H7 (cell line): ENCODE data around the gene MEG3. TPM values are rescaled to one million over a fixed set of nuclear protein-coding genes. Genes with fewer than 3 reads are reported as not detected.

Source experiments
- DNase-seq: peaks from one replicate; pipeline ENCODE4 v3.0.0; 2012
- H3K27me3 ChIP-seq: 2 replicates; pipeline ENCODE4 v1.6.0; 2011; ENCODE audit warnings: mild to moderate bottlenecking, low read length; ENCODE audit not compliant: control insufficient read depth, insufficient read depth
- H3K36me3 ChIP-seq: replicated peaks from 2 replicates; pipeline ENCODE4 v1.5.1; 2011; ENCODE audit warnings: low read length; ENCODE audit not compliant: control insufficient read depth, insufficient read depth
- H3K4me3 ChIP-seq: 2 replicates; pipeline ENCODE4 v1.5.1; 2011; ENCODE audit warnings: low read depth, mild to moderate bottlenecking, control low read depth, low read length, moderate library complexity; ENCODE audit not compliant: insufficient read depth
- total RNA-seq: library from RNA; depleted of rRNA; stranded (reverse); fragments of >200 nt; shearing (Covaris generic); gene quantifications from 2 replicates; pipeline ENCODE4 v1.2.3, GENCODE V29; 2014

Gene MEG3
- total RNA-seq, 1 experiment from 2014 or later: 0.31 TPM

GRCh38 chr14:100898935-100899883, 73.3 kb downstream of the MEG3 start:
- DNase-seq: peak; percentile 64
- Histone ChIP-seq H3K36me3 (no peaks in the 10 kb centered on the region), H3K27me3 (peaks cover 10% of the 10 kb centered on the region), H3K4me3 (no peak overlapping the region)

DNA sequence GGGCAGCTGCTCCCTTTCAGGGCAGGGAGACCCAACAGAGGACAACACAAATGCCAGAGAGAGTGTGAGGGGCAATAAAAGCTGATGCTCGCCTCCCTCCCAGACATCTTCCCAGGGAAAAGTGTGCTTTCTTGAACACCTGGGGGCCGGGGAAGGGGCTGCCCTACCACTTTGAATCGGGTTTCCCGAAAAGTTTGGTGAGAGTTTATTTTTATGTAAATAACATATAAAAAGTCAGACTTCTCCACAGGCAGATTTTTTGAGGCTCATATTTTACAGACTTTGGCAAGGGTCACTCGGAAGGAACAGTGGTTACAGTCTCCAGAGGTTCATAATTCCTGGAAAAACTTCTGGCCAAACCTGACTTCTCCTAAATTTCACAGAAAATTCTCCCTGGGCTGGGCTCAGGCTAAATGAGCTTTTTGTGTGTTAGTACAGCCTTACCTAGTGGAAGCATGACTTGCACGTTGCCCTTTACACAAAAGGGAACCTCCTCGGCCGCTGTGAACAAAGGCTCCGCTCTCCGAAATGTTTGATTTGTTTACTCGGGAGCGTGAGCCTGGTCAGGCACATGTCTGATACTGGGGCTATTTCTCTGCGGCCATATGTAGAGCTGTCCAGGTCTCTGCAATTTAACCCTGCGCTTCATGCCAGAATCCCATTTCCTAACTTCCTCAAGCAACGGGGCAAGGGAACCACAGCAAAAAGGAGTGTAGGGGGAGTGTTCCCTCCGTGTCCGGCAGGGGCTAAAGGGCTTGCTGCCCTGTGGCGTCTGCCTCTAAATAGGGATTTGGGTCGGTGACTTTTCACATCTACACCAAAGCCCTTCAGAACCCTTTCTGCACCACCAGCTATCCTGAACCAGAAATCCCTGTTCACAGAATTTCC, 74.2 kb downstream of the MEG3 start:
- Histone ChIP-seq H3K4me3 (peak overlapping the region; percentile 32), H3K27me3 (peaks cover 20% of the 10 kb centered on the region), H3K36me3 (no peaks in the 10 kb centered on the region)
- peak; percentile 76 for DNase-seq

GRCh38 chr14:100900837-100901390, 75.0 kb downstream of the MEG3 start:
- peak; percentile 81 for DNase-seq
- Histone ChIP-seq H3K36me3 (no peaks in the 10 kb centered on the region), H3K27me3 (peaks cover 27% of the 10 kb centered on the region), H3K4me3 (peak overlapping the region; percentile 32)

DNA sequence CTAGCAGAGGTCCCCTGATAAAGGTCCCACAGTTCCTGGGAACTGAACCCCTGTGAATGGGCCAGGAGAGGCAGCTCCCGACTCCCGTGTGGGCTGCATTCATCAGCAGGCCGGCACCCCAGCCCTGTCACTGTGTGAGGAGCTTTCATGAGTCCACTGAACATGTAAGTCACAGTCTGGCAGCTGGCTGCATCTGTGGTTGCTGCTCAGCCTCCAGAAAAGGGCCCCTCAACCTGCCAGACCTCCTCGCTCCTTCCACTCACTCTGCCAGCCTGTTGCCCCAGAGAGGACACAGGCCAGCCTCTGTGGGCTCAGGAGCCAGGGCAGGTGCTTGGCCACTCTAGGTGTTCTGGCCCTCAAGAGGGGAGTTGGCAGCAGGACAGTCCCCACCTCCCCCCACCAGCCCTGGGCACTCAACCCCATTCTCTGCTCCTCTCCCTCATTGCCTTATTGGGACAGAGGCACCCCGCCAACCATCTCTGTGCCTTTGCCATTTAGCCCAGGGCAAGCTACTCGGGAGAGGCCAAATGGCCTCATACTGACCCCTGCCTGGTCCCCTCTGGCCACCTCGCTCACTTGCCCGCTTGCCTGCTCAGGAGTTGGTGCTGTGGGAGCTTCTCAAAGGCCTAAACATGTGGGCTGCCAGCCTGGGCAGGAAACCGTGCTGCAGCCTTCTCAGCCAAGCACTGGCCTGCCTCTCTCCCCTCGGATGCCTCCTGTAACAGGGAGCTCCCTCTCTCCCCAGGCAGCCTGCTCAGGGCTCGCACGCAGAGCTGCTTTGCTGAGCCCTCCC, 75.7 kb downstream of the MEG3 start:
- no peak for DNase-seq
- H3K4me3 ChIP-seq: no peak overlapping the region
- H3K27me3 ChIP-seq: peaks cover 28% of the 10 kb centered on the region
- no peaks in the 10 kb centered on the region for H3K36me3 ChIP-seq

DNA sequence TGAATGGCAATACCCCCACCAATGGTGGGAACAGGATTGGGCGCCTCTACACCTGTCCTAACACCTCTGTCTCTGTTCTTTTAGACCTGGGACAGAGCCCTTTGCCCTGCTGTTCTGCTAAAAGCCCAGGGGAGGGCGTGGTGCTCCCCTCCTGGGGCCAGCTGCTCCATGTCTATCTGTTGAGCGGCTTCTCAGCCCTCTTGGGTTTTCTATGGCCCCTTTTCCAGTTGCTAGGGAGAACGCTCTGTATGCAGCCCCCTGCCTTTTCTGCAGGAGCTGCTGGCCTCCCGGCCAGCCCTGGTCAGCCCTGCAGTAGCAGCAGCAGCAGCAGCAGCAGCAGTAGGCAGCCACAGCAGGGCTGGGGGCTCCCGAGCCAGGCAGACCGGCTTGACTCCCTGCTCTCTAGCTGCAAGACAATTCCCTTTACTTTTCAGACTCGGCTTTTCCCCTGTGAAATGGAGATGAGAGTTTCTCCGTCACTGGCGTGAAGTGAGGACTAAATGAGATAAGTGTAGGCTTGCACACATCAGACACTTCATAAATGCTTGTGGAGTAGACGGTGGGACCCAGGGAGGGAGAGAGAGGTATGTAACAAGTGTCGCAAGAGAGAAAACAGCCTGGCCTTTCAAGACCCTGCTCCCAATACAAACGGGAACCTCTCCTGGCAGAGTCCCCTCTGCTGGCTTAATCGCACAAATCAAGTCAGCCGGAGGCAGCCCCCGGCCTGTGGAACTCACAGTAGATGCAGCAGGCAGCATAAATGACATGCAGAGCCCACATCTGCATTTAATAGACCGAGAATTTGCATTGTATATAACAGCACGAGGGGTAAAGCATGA, 76.6 kb downstream of the MEG3 start:
- Histone ChIP-seq H3K4me3 (no peak overlapping the region), H3K27me3 (peaks cover 30% of the 10 kb centered on the region), H3K36me3 (no peaks in the 10 kb centered on the region)
- peak; percentile 89 for DNase-seq

GRCh38 chr14:100903134-100903468, 77.2 kb downstream of the MEG3 start:
- no peak for DNase-seq
- Histone ChIP-seq H3K27me3 (peaks cover 30% of the 10 kb centered on the region), H3K4me3 (no peak overlapping the region), H3K36me3 (no peaks in the 10 kb centered on the region)

GRCh38 chr14:100903672-100904185, 77.8 kb downstream of the MEG3 start, which contains the start of gene RTL1:
Gene RTL1, minus strand, starts transcription at chr14:100903722. Its CDS starts 18,934 bp downstream, at chr14:100884788.
- DNase-seq: no peak
- Histone ChIP-seq H3K4me3 (peak within 1 kb of the TSS; percentile 42), H3K27me3 (peaks cover 30% of the 10 kb centered on the region), H3K36me3 (no peaks in the 10 kb centered on the region)

GRCh38 chr14:100904307-100905087, 78.6 kb downstream of the MEG3 start:
- peaks cover 30% of the 10 kb centered on the region for H3K27me3 ChIP-seq
- peak overlapping the region; percentile 42 for H3K4me3 ChIP-seq
- DNase-seq: peak; percentile 86
- H3K36me3 ChIP-seq: no peaks in the 10 kb centered on the region

DNA sequence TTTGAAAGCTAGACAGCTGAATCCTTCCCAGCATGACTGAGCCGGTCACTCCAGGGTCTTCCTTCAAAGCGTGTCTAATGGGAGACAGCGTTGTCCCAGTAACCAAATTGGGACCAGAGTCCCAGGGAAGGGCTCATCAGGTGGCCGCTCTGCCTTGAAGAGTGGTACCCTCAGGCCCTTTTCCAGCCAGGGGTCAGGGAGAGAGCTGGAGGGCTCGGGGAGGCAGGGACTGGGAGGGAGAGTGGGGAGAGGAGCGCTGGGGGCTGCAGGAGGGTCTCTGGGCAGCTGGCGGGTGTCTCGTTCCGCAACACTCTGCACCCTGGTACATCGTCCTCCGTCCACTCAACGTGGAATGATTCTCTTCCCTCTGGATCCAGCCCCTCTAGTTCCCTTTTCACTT, 79.2 kb downstream of the MEG3 start:
- peaks cover 27% of the 10 kb centered on the region for H3K27me3 ChIP-seq
- DNase-seq: peak; percentile 36
- H3K36me3 ChIP-seq: no peaks in the 10 kb centered on the region
- no peak overlapping the region for H3K4me3 ChIP-seq

- Histone ChIP-seq H3K27me3 (peaks cover 24% of the 10 kb centered on the region), H3K4me3 (no peak overlapping the region), H3K36me3 (no peaks in the 10 kb centered on the region)
- DNase-seq: peak; percentile 81
Observed at GRCh38 chr14:100906420-100906819, 80.5 kb downstream of the MEG3 start.

- DNase-seq: no peak
- Histone ChIP-seq H3K36me3 (no peaks in the 10 kb centered on the region), H3K27me3 (peaks cover 24% of the 10 kb centered on the region), H3K4me3 (no peak overlapping the region)
Observed at GRCh38 chr14:100907240-100907639, 81.3 kb downstream of the MEG3 start.

DNA sequence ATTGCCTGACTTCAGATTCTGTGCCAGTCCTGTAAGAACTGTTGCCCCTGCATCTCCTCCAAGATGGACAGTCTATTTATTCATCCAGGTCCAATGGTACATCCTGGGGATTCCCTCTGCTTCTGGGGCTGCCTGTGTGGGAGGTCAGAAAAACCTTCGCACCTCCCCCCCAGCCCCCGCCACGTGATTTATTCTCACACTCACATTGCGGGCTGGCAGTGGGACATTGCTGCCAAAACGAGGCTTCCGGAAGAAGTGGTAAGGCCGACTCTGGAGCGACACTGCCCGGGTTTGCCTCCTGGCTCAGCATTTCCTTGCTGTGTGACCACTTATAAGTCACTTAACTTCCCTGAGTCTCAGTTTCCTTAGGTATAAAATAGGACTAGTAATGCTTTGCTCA, 83.5 kb downstream of the MEG3 start:
- no peak overlapping the region for H3K4me3 ChIP-seq
- H3K36me3 ChIP-seq: no peaks in the 10 kb centered on the region
- H3K27me3 ChIP-seq: peaks cover 17% of the 10 kb centered on the region
- no peak for DNase-seq
